Activated CD4-positive, CD25-positive, alpha-beta regulatory T cell (primary cell): ENCODE data around the gene AK3.
"Not testable (repeated sequence)": the region's sequence is repeated elsewhere in the genome, so short reads cannot be mapped to it uniquely, and the experiment has no call there.

Experiments
- DNase-seq, 4 experiments: peaks; one replicate each; lab custom pipeline; 2025; lab: John Stamatoyannopoulos, UW

AK3 gene

GRCh38 chr9:4740638-4741364 is at the start of gene AK3:
Gene AK3 (minus strand): TSS chr9:4741202. CDS start chr9:4741087, 115 bp downstream.
- DNase-seq: peak; percentile 51 to 85 (median 72)

GRCh38 chr9:4788703-4789102 is 47.7 kb upstream of the AK3 start:
- DNase-seq: no peak

GRCh38 chr9:4787876-4788275 is 46.9 kb upstream of the AK3 start:
- no peak for DNase-seq

GRCh38 chr9:4786599-4786998 is 45.6 kb upstream of the AK3 start:
- DNase-seq: no peak

GRCh38 chr9:4784403-4784802 is 43.4 kb upstream of the AK3 start:
- DNase-seq: no peak

- not testable (repeated sequence) for DNase-seq
Observed at GRCh38 chr9:4783191-4783590, 42.2 kb upstream of the AK3 start.

- DNase-seq: no peak
Observed at GRCh38 chr9:4781408-4781807, 40.4 kb upstream of the AK3 start.

GRCh38 chr9:4780651-4781050 is 39.6 kb upstream of the AK3 start:
- DNase-seq: no peak

- DNase-seq: not testable (repeated sequence)
Observed at GRCh38 chr9:4774958-4775357, 34.0 kb upstream of the AK3 start.

GRCh38 chr9:4774209-4774608 is 33.2 kb upstream of the AK3 start:
- no peak for DNase-seq

GRCh38 chr9:4771788-4772187 is 30.8 kb upstream of the AK3 start:
- no peak for DNase-seq

- DNase-seq: no peak
Observed at GRCh38 chr9:4769321-4770080, 28.5 kb upstream of the AK3 start.

GRCh38 chr9:4768681-4769080 is 27.7 kb upstream of the AK3 start:
- no peak for DNase-seq

- DNase-seq: no peak
Observed at GRCh38 chr9:4764033-4764432, 23.0 kb upstream of the AK3 start.

GRCh38 chr9:4762886-4763541 is 22.0 kb upstream of the AK3 start:
- DNase-seq: no peak

GRCh38 chr9:4762108-4762885 is 21.3 kb upstream of the AK3 start:
- peak; percentile 39 to 68 (median 44) for DNase-seq

GRCh38 chr9:4760122-4760521 is 19.1 kb upstream of the AK3 start:
- DNase-seq: no peak

- DNase-seq: no peak
Observed at GRCh38 chr9:4756420-4756819, 15.4 kb upstream of the AK3 start.

GRCh38 chr9:4755026-4755609 is 14.1 kb upstream of the AK3 start:
- DNase-seq: no peak

GRCh38 chr9:4754530-4754929 is 13.5 kb upstream of the AK3 start:
- not testable (repeated sequence) for DNase-seq

- no peak for DNase-seq
Observed at GRCh38 chr9:4750023-4750673, 9.1 kb upstream of the AK3 start.
